K562 (cell line): ENCODE data around the gene FOSL1. TPM values are rescaled to one million over a fixed set of nuclear protein-coding genes. Genes with fewer than 3 reads are reported as not detected.
A peak's percentile ranks its signal among the peaks of the same experiment; 100 is the strongest.

Source experiments
- ATAC-seq: fragments of 200-7000 bp; cut with Tn5 transposase; 3 replicates; pipeline ENCODE4 v1.9.1; 2020; ENCODE audit warnings: moderate library complexity
- BruUV-seq: library from RNA; stranded (reverse); fragments of 400-500 nt; replicated peaks from 2 replicates; lab custom pipeline; 2021; lab: Mats Ljungman, UMichigan
- CTCF ChIA-PET: fragments of 300-600 bp; formaldehyde crosslinking; extraction: SDS; loops from one replicate; lab custom pipeline; 2021; ENCODE audit warnings: low intra/inter-chr PET ratio; lab: Yijun Ruan, JAX
- POLR2A ChIA-PET: fragments of 300-600, 350-650 bp; sonication (Branson Sonifier 250); formaldehyde crosslinking; extraction: SDS; loops from one replicate; lab custom pipeline; 2021; ENCODE audit warnings: antibody characterized with exemption, inconsistent platforms; lab: Yijun Ruan, JAX
- DNase-seq, 4 experiments: peaks; one replicate each; pipeline versions ENCODE4 v3.0.0 to v3.0.0-alpha.2; 2011 to 2018; ENCODE audit warnings: low spot score in 3 of 4, mixed read lengths in 3 of 4; ENCODE audit errors: extremely low read depth in 1 of 4
- FAIRE-seq: peaks from 2 replicates; lab custom pipeline; 2011; peaks lifted over from hg19 to GRCh38; lab: Jason Lieb, UNC
- H2AFZ ChIP-seq: 2 replicates; pipeline ENCODE4 v1.6.0; 2011; ENCODE audit warnings: low read depth, low read length, control low read depth, inconsistent platforms
- H3K27ac ChIP-seq: fragments of 200-600 bp; 3 replicates; pipeline ENCODE4 v1.8.0; 2011; ENCODE audit warnings: low read depth, mild to moderate bottlenecking, control low read depth, inconsistent platforms, low read length, moderate library complexity, mixed read lengths; ENCODE audit errors: extremely low read depth
- H3K27me3 ChIP-seq, 2 experiments: fragments of 300-600 bp in 1 of 2; 2 replicates in 1 of 2; 3 replicates in 1 of 2; pipeline versions ENCODE4 v1.6.0 to v1.8.0; 2011; ENCODE audit warnings: inconsistent platforms in 2 of 2, low read length in 2 of 2, mild to moderate bottlenecking in 1 of 2, mixed read lengths in 1 of 2, moderate library complexity in 1 of 2; ENCODE audit not compliant: control insufficient read depth in 2 of 2, insufficient read depth in 2 of 2
- H3K36me3 ChIP-seq: fragments of 300-600 bp; 3 replicates; pipeline ENCODE4 v1.8.0; 2011; ENCODE audit warnings: mild to moderate bottlenecking, low read length, inconsistent platforms; ENCODE audit not compliant: control insufficient read depth, insufficient read depth
- H3K4me1 ChIP-seq, 2 experiments: fragments of 200-600 bp in 1 of 2; replicated peaks in 1 of 2; 2 replicates in 1 of 2; 3 replicates in 1 of 2; pipeline versions ENCODE4 v1.5.1 to v1.8.0; 2011; ENCODE audit warnings: inconsistent platforms in 2 of 2, low read length in 2 of 2, mild to moderate bottlenecking in 1 of 2, mixed read lengths in 1 of 2, moderate library complexity in 1 of 2; ENCODE audit not compliant: control insufficient read depth in 2 of 2, insufficient read depth in 2 of 2
- H3K4me2 ChIP-seq: 2 replicates; pipeline ENCODE4 v1.6.1; 2011; ENCODE audit warnings: low read length, control low read depth, inconsistent platforms, mixed read lengths; ENCODE audit not compliant: insufficient read depth
- H3K4me3 ChIP-seq: fragments of 200-600 bp; sonication (generic), shearing (Covaris generic); 2 replicates; pipeline ENCODE4 v1.5.1; 2016; ENCODE audit warnings: control low read depth, inconsistent platforms
- H3K79me2 ChIP-seq: fragments of 200-600 bp; 3 replicates; pipeline ENCODE4 v1.8.0; 2011; ENCODE audit warnings: low read length, inconsistent platforms; ENCODE audit not compliant: control insufficient read depth, insufficient read depth
- H3K9ac ChIP-seq, 2 experiments: 2 replicates each; pipeline versions ENCODE4 v1.6.0 to v1.6.1; 2011; ENCODE audit warnings: low read depth in 2 of 2, low read length in 2 of 2, control low read depth in 1 of 2, inconsistent platforms in 1 of 2, mild to moderate bottlenecking in 1 of 2, mixed read lengths in 1 of 2; ENCODE audit not compliant: insufficient read depth in 1 of 2
- H3K9me1 ChIP-seq: one replicate; pipeline ENCODE4 v1.6.0; 2011; ENCODE audit warnings: inconsistent platforms, mild to moderate bottlenecking, low read length, moderate library complexity; ENCODE audit not compliant: control insufficient read depth, insufficient read depth
- H3K9me3 ChIP-seq: replicated peaks from 2 replicates; pipeline ENCODE4 v1.5.1; 2011; ENCODE audit warnings: low read depth, low read length, inconsistent platforms; ENCODE audit not compliant: control insufficient read depth, insufficient read depth
- H4K20me1 ChIP-seq: replicated peaks from 2 replicates; pipeline ENCODE4 v1.6.1; 2011; ENCODE audit warnings: low read length, inconsistent platforms, mixed read lengths; ENCODE audit not compliant: control insufficient read depth, insufficient read depth
- CREBBP ChIP-seq: IDR thresholded peaks from one replicate; pipeline ENCODE4 v1.6.1; 2012; ENCODE audit warnings: low read depth, mild to moderate bottlenecking, control low read depth, inconsistent platforms, low read length
- FIP1L1 ChIP-seq: fragments of 200-400 bp; formaldehyde crosslinking; IDR thresholded peaks from 2 replicates; pipeline ENCODE4 v1.6.1; 2018; ENCODE audit warnings: mild to moderate bottlenecking, low read depth, low read length; ENCODE audit not compliant: poor library complexity, severe bottlenecking
- HNRNPL ChIP-seq: fragments of 200-400 bp; formaldehyde crosslinking; IDR thresholded peaks from 2 replicates; pipeline ENCODE4 v1.6.1; 2017; ENCODE audit warnings: low read depth, mild to moderate bottlenecking, low read length
- POLR2G ChIP-seq: fragments of 200-400 bp; formaldehyde crosslinking; IDR thresholded peaks from 2 replicates; pipeline ENCODE4 v1.6.1; 2017; ENCODE audit warnings: low read depth, mild to moderate bottlenecking, antibody characterized with exemption, low read length, moderate library complexity
- RBFOX2 ChIP-seq: fragments of 200-400 bp; formaldehyde crosslinking; IDR thresholded peaks from 2 replicates; pipeline ENCODE4 v1.6.1; 2017; ENCODE audit warnings: low read depth, mild to moderate bottlenecking, low read length, moderate library complexity
- WGBS: fragments of 100-300 bp; shearing (Covaris generic); methylation state at CpG from one replicate; pipeline ENCODE4 v1.1.6; 2016; ENCODE audit warnings: low coverage, mixed read lengths; ENCODE audit not compliant: insufficient coverage; ENCODE audit errors: missing lambda C conversion rate; 5-methylcytosine and 5-hydroxymethylcytosine counted together
- in situ Hi-C: fragments of 300-500 bp; cut with MboI; formaldehyde crosslinking; loops from 4 replicates; pipeline ENCODE4 v1.15.0; 2018; ENCODE audit warnings: inconsistent platforms, mixed read lengths
- intact Hi-C: fragments of 100-400 bp; cut with micrococcal nuclease; formaldehyde crosslinking; loops from 2 replicates; pipeline ENCODE4 v1.14.2; 2022
- polyA plus RNA-seq, 8 experiments: library from polyadenylated mRNA; depleted of rRNA in 4 of 8; stranded (reverse) in 5 of 8; unstranded in 3 of 8; fragments of >200 nt; fragmentation: Nextera tagmentation in 2 of 8; fragmentation: Illumina TruSeq in 1 of 8; extraction: Ambion mirVana in 2 of 8; extraction: Trizol in 1 of 8; gene quantifications; 2 replicates each; pipeline versions ENCODE4 v1.2.1 to v1.2.3, GENCODE V29; 2011 to 2014; ENCODE audit warnings: inconsistent platforms in 1 of 8, missing spikeins in 1 of 8
- total RNA-seq, 7 experiments: library from RNA; depleted of rRNA in 6 of 7; stranded (reverse); fragments of >200 nt in 6 of 7; fragmentation: Illumina TruSeq in 2 of 7; extraction: Trizol in 2 of 7; gene quantifications; 2 replicates each; pipeline versions ENCODE4 v1.2.1 to v1.2.3, GENCODE V29; 2011 to 2021; ENCODE audit warnings: low replicate concordance in 1 of 7

The FOSL1 gene
- total and polyA plus RNA-seq, 9 of the 15 experiments (the other 6 are each of a cell fraction or from before 2014, with no cell fraction given), result 3.5 to 39.6 (median 10.0) TPM

GRCh38 chr11:65865550-65866172 lies 34.5 kb downstream of the FOSL1 start:
- POLR2A ChIA-PET, result interaction anchor here (0.5 to 8.2 kb wide), 4 partner anchors 8 to 1138 kb away, joined by 3 to 147 read pairs (median 5); partner anchors contain the start of genes CCDC85B, CTSW and FIBP

GRCh38 chr11:65864706-65865471 lies 35.3 kb downstream of the FOSL1 start:
- ATAC-seq (no peak), FAIRE-seq (no peak), DNase-seq (no peak)
- Histone ChIP-seq H2AFZ (no peak overlapping the region), H3K9ac (peak overlapping the region in 1 of 2 experiments; percentile 56; a peak in 1 of 4 replicates), H3K27ac (no peak overlapping the region), H3K4me1 (peaks cover 22 to 76% of the 10 kb centered on the region in 2 experiments), H3K9me3 (no peaks in the 10 kb centered on the region), H3K79me2 (peaks cover 26% of the 10 kb centered on the region), H3K27me3 (no peaks in the 10 kb centered on the region), H3K9me1 (no peaks in the 10 kb centered on the region), H3K36me3 (peaks cover 72% of the 10 kb centered on the region; the same call in 2 of the 3 replicates), H3K4me2 (no peak overlapping the region), H4K20me1 (no peaks in the 10 kb centered on the region), H3K4me3 (no peak overlapping the region)
- intact Hi-C loops (no loop called here), in situ Hi-C loops (no loop called here)
- no TSS peak for BruUV-seq
- 90% methylated on average over 14 of the region's 18 CpGs for WGBS
- ChIA-PET POLR2A (interaction anchor here (0.5 to 8.2 kb wide), 5 partner anchors 9 to 45 kb away, joined by 3 to 147 read pairs (median 5); partner anchors contain the start of genes CCDC85B, CTSW and FIBP), CTCF (no interaction called here)
- TF ChIP-seq HNRNPL (no peak), RBFOX2 (peak; percentile 46)

More at GRCh38 chr11:65865550-65866172, 34.5 kb downstream of the FOSL1 start:
- H3K4me1 ChIP-seq, result peaks cover 25 to 79% of the 10 kb centered on the region in 2 experiments
- 97% methylated on average over 7 of the region's 9 CpGs for WGBS
- no peak overlapping the region for H3K4me3 ChIP-seq
- no peak overlapping the region for H2AFZ ChIP-seq
- intact Hi-C loops, result no loop called here
- no peaks in the 10 kb centered on the region for H4K20me1 ChIP-seq
- no peak overlapping the region for H3K27ac ChIP-seq
- no TSS peak for BruUV-seq
- FAIRE-seq (no peak), DNase-seq (no peak), ATAC-seq (no peak)
- TF ChIP-seq FIP1L1 (no peak), POLR2G (peak; percentile 56; the same call in 1 of the 2 replicates), RBFOX2 (peak; percentile 68), CREBBP (no peak)
- H3K27me3 ChIP-seq, result no peaks in the 10 kb centered on the region
- peaks cover 24% of the 10 kb centered on the region for H3K79me2 ChIP-seq
- no peaks in the 10 kb centered on the region for H3K9me1 ChIP-seq
- H3K36me3 ChIP-seq, result peaks cover 72% of the 10 kb centered on the region; the same call in 2 of the 3 replicates
- H3K4me2 ChIP-seq, result no peak overlapping the region
- H3K9me3 ChIP-seq, result no peaks in the 10 kb centered on the region
- CTCF ChIA-PET, result no interaction called here
- peak overlapping the region in 1 of 2 experiments; percentile 29; a peak in 1 of 4 replicates for H3K9ac ChIP-seq
- in situ Hi-C loops, result no loop called here
